Nucleus accumbens (tissue), 56 donors: ENCODE measurements around the gene C16orf96.

ENCODE experiments used
- DNase-seq, 56 donors: peaks; one replicate each; lab custom pipeline; 2025; lab: John Stamatoyannopoulos, UW

Gene C16orf96

GRCh38 chr16:4594433-4595410 is 38.6 kb downstream of the C16orf96 start:
- DNase-seq, result no peak

DNA sequence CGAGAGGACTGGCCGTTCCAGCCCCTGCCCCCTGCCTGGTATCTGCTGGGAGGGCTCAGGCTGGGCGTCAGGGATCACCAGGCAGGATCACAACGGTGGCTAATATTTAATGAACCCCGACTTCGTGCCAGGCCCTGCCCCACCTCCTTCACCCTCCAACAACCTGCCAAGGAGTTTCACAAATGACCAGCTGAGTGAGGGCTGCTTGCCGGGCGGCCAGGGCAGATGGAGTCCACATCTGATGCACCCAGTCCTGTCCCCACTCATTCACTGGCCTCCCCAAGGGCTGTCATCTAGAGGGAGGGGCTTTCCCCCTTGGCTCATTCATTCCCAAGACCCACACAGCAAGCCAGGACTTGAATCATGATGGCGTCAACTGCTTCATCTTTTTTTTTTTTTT is 41.0 kb downstream of the C16orf96 start:
- peak in 4 of 56 donors; percentile 10 to 33 (median 23) for DNase-seq

DNA sequence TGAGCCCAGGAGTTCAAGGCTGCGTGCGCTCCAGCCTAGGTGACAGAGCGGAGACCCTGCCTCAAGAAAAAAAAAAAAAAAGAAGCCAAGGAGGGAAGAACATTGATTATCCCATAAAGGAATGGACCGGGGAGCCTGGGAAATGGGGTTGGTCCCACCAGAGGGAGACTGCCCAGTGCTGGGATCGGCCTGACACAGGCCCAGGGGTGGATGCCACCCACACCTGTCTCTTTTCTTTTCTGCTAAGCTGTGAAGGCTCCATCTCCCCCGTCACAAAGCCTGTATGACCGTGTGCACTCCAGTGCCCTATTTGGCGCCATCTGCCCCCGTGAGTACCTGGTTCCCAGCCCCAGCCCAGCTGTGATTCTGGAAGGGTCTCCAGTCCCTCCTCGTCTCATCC is 42.9 kb downstream of the C16orf96 start:
- DNase-seq, result no peak

DNA sequence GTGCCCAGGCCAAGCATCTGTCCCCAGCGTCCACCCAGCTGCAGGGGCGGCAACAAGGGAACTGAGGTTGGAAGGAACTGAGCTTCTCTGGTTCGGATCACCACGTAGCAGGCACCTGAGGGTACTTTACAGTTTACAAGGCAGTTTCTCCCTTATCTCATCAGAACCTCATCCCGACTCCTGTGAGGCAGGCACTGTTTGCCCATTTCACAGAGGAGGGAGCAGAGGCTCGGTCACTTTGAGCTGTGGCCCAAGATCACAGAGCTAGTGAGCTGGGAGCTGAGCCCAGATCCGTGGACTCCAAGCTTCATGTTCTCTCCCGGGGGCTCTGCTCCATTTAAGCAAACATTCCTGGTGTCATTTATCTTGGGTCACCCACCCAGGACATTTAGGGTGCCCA is 43.4 kb downstream of the C16orf96 start:
- DNase-seq, result no peak

GRCh38 chr16:4601036-4601863 is 45.1 kb downstream of the C16orf96 start:
- peak in 23 of 56 donors; percentile 3 to 69 (median 25) for DNase-seq

DNA sequence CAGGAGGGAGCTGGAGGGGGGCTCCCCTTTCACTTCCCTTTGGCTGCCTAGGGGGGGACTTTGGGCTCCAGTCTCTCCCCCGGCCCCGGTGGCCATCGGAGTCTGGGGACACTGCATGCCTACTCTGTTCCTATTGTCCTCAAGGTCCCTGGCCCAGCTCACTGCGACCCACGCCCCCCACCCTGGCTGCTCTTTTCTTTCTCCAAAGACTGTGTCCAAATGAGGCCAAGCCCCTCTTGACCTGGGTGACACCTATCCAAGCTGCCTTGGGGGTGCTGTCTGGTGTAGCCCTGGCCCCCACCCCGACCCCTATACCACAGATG is 45.7 kb downstream of the C16orf96 start:
- DNase-seq, result no peak

DNA sequence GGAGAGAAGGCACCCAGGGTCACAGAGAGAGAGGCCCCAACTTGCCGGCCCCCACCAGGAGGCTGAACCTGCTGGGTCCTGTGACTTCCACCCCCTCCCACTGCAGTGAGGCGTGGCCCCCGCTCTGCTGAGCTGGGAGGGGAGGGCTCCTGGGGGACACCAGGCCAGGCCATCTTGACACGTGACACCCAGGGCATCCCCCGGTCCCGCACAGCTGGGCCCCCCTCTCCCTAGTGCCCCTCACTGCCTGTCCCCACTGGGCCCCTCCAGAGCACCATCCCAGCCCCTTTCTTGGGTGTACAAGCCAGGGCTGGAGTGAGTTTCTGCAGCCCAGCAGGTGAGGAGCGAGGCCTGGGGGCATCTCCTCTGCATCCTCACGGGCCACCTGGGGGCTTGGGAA is 46.2 kb downstream of the C16orf96 start:
- DNase-seq, result no peak

- DNase-seq, result no peak
These were observed 47.6 kb downstream of the C16orf96 start for GRCh38 chr16:4603624-4604170.

- no peak for DNase-seq
These were observed 48.3 kb downstream of the C16orf96 start for GRCh38 chr16:4604401-4604800.

DNA sequence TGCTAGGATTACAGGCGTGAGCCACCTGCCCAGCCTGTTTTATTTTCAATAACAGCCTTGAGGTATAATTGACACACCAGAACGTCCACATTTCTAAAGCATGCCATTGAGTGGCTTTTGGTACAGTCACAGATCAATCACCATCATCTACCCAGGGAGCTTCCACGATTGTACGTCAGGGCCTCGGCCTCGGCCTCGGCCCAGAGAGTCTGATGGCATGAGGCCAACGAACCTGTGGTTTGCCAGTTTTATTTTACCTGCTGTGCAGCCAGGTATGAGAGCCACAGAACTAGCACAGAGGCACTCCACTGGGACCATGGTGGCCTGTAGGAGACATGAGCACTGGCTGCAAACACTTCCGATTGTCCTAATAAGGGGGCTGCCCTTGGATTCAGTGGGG is 50.2 kb downstream of the C16orf96 start:
- DNase-seq, result no peak

DNA sequence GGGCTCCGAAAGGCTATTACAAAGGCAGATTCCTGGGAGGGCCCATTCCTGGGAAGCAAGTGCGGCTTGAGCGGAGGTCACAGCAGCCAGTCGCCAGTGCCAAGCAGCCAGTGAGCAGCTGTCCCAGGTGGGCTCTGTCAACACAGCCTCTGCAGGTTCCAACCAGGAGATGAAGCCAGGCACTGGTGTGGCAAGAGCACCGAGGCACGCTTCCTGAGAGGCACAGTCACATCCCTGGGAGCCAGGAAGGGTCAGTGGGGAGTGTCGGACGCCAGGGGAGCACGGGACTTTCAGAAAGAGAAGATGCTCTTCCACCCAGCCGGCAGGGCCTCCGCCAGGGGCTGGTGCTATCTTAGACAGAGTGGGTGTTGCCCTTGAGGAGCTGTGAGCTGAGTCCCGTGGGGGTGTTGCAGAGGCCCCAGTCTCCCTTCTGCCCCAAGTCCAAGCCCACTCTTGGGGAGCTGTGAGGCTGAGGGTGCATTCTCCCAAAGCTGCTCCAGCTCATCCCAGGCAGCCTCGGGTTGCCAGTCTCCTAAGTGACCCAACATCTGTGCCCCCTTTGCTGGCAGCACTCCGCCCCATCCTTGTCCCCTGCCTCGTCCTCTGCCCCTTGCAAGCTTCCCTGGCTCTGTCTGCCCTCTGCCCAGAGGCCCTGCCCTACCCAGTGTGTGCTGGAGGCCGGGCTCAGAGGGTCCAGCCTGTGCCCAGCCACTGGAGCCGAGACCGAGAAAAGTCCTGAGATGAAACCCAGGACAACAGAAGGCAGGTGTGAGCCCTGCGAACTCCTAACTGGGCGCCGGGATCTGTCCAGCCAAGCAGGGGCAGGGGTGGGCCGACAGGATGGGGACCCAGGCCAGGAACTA is 51.9 kb downstream of the C16orf96 start:
- DNase-seq, result no peak

GRCh38 chr16:4608704-4608980 is 52.5 kb downstream of the C16orf96 start:
- DNase-seq, result no peak

DNA sequence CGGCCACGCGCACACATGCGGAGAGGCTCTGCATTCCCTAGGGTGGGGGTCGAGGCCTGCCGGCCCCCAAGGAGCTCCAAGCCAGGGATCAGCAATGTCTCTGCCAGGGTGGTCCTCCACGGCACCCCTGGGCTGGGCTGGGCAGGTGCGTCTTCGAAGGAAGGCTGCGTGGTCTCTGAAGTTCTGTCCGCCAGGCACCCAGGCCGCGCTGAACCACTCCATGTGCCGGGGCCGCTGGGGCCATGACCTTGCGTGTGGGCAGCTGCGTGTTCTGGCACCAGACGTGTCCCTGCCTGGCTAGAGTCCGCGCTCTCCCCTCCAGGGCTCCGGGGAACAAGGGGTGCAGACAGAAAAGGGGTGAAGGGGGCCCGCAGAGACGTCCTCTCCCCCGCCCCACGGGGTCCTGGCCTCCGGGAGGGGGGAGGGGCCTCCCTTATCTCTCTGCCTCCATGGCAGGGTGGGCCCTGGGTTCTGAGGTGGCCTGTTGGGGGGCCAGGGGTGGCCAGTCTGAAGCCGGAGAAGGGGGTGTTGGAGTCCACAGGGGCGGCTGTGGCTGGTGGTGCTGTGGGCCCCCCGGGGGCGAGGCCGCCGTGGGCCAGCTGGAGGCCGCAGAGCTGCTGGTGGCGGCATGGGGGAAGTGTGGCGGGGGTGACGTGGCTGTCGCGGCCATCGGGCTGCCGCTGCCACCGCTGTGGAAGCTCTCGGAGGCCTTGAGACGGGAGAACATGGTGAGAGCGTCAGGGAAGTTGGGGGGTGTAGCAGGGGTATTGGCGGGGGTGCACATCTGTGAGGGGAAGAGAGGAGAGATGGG is 53.3 kb downstream of the C16orf96 start:
- no peak for DNase-seq

GRCh38 chr16:4610011-4611005 is 54.2 kb downstream of the C16orf96 start:
- DNase-seq, result no peak

DNA sequence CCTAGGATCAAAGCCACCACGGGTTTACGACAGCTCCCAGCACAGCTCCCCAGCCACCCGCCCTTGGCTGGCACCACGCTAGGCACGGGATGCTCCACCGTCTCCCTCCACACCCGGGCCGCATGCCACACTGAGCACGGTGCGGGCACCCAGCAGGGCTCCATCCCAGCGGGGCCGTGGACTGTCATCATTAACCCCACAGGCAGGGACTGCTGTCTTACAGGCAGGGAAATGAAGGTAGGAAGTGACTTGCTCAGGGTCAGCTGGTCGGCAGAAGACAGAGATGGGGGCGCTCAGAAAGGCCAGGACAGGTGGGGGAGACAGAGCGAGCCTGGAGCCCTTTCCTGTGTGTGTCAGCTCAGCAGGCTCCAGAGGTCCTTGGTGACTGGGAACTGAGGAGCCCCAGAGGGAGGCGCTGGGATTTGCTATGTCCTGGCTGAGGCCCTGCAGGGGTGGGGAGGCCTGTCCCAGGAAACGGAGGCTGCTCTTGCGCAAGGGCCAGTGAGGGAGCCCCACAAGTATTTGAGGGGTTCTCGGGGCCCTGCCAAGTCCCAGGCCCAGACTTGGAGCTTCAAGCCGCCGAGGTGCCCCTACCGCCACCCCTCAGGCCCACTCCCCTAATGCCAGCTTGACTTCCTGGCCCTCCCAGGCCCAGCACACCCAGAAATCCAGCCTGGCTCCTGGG is 55.3 kb downstream of the C16orf96 start:
- DNase-seq, result no peak

DNA sequence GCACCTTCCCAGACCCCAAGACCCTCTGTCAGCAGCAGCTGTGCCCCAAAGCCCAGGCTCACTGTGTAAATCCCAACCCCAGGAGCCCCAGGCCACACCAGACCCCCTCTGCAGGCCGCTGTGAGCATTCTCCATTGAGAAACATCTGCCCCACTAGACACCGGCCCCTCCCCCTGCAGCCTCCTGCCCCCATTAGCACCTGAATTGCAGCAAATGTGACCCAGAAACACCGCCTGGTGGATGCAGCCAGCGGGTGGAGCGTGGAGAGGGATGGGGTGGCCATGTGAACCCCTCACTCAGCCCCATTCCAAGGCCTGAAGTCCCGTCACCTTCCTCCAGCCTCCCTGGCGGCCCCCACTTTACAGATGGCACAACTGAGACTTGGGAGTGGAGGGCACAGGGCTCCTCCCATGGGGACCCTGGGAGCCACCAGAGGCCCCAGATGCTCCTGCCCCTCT is 56.4 kb downstream of the C16orf96 start:
- no peak for DNase-seq

- DNase-seq, result no peak
These were observed 57.0 kb downstream of the C16orf96 start for GRCh38 chr16:4612977-4613635.
